ENCODE data around the gene STAG1.
"Not testable (repeated sequence)": the region's sequence is repeated elsewhere in the genome, so short reads cannot be mapped to it uniquely, and the experiment has no call there.

Gene STAG1

DNA sequence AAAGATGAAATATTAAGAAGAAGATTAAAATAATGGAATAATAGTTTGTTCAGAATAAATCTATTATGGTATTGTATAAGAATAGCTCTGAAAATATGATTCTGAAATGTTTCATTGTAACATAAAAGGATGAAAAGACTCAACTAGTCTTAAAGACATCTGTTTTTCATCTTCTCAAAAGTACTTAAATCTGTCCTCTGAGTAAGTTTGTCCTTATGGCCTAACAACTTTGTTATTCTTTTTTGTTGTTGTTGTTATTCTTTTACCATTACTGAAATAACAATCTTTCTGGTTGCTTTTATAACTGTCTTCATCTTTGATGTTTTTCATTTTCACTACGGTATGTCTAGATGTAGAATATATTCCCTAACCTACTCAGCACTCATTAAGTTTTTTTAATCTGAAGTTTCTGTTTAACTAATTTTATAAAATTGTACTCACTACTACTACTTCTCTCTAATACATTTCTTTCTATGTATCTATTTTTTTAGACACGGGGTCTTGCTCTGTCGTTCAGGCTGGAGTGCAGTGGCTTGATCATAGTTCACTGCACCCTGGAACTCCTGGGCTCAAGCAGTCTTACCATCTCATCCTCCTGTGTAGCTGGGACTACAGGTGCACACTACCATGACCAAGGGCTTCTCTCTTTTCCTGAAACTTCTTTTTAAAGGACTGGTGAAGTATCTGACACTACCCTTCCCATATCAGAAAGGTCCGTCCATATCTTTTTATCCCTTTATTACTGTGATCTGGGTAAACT, 261.4 kb downstream of the STAG1 start:
- DNase-seq: no peak

DNA sequence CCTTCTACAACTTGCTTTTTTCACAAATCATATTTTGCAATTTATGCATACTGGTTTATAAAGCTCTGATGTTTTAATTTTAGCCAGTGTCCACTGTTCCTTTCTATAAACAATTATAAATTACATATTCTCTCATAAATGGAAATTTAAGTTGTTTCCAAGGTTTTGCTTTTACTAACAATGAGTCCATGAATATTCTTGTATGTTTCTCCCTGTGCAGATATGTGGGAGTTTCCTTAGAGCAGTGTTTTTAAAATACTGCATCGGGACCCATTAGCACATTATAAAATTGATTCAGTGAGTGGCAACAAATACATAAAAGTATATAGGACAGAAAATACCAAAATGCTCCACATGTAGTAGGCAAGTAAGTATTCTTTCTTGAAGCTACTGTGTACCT, 266.4 kb downstream of the STAG1 start:
- DNase-seq: no peak

DNA sequence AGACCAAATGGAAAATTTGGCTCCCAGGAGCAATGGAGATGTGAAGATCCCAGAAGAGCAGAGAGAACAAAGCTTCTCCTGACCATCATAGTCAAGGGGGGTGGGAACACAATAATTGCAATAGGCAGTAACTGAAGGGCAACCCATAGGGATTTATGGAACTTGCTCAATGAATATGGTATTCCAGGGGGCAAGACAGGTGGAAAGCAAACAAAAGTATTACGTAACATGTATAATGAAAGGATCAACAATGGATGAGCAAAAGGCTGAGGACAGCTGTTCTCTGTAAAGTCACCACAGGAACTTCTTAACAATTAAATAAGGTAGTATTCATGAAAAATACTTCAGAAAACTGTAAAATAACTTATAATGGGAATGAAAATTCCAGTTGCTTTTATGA, 275.9 kb downstream of the STAG1 start:
- DNase-seq: no peak

DNA sequence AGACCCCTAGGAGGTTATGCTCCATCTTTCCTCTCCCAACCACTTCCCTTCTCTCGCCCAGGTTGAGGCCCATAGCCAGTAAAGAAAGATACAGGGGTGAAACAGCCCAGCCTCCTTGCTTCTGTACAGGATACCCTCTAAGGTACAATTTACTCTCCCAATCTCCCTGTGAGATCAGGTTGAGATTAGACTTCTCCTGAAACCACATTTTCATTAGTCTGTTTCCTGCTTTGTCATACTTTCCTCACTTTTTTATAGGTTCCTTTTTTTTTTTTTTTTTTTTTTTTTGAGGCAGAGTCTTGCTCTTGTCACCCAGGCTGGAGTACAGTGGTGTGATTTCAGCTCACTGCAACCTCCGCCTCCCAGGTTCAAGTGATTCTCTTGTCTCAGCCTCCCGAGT, 277.3 kb downstream of the STAG1 start:
- not testable (repeated sequence) for DNase-seq

DNA sequence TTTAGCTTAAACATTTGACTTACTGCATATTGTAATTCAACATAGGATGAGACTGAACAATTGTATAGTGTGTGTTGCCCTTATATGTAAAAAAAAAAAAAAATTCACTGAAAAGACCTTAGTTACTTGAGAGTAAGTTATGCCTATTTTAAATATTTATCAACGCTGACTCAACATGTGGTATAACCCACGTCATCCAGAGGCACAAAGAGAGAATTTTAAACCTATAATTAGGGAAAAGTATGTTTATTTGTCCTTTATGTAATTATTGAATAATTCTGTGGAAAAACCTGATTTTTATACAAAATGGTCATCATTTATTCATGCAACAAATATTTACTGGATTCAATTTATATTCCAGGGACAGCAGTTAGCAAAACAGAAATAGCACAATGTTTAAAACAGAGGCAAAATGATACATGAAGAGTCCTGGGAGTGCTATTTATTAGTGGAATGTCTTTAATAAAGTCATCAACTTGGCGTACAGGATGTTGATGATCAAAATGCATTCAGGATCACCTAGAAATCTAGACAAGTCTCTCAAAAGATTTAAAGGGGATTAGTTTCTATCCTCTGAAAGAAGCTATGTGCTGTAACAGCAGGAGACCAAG, 278.4 kb downstream of the STAG1 start:
- DNase-seq: no peak

DNA sequence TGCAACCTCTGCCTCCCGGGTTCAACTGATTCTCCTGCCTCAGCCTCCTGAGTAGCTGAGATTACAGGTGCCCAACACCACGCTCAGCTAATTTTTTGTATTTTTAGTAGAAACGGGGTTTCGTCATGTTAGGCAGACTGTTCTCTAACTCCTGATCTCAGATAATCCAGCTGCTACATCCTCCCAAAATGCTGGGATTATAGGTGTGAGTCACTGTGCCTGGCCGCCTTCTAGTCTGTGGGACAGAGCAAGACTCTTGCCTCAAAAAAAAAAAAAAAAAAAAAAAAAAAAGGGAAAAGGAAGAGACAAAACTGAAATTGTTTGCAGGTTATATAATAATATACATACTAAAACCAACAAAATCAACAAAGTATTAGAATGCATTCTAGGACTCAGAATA, 286.9 kb downstream of the STAG1 start:
- no peak for DNase-seq

DNA sequence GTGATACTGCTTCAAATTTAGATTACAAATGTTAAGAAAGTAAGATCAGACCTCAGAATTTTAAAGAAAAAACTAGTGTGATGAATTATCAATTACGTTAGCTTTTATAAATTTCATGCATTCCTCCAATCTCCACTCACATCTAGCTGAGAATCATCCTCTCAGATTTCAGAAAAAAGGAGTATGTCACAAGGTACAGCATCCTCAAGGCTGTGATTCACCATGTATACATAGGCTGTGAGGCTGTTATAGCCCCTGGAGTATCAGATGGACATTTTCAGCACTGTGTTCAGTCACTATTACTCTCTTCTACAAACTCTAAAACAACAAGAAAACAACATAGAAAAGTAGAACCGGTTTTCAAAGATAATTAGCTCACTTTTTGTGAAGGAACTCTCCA, 287.7 kb downstream of the STAG1 start:
- DNase-seq: no peak

DNA sequence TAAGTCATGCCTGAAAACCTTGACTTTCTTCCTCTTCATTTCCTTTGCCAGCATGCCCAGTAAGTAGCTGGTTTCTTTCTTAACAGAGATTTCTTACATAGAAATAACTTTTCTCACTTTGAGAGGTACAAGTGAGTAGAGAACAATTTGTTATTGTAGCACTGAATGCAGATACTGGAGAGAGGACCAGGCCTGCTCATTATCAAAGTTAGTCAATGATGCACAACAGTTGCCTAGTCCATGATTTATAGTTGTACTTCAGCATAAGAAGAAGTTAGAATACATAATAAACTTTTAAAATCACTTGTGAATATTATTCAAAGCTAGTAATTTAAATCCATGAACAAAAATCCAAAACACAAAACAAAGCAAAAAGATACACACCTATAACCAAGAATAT, 289.0 kb downstream of the STAG1 start:
- no peak for DNase-seq

DNA sequence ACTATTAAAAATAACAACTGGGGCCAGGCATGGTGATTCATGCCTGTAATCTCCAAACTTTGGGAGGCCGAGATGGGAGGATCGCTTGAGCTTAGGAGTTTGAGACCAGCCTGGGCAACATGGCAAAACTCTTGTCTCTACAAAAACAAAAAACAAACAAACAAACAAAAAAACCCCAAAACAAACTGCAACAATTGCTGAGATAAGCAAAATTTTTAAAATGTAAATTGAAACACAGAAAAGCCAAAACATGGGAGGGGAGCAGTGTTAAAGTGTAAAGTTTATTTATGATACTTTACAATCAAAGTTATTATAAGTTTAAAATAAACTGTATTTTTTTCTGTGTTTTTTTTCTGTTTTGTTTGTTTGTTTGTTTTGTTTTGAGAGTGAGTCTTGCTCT, 294.4 kb downstream of the STAG1 start:
- no peak for DNase-seq

DNA sequence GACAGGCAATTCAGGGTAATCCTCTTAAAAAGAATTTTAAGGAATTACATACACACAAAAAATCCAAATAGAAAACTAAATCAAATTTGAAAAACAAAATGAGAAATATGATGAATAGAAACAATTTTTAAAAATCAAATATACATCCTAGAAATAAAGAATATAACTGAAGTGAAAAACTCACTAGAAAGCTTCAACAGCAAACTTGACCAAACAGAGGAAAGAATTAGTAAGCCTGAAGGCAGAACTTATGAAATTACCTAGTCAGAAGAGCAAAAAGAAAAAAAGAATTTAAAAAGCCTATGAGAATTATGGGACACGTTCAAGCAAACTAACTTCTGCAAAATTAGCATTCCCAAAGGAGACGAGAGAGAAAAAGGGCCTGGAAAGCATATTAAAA, 296.0 kb downstream of the STAG1 start:
- no peak for DNase-seq

DNA sequence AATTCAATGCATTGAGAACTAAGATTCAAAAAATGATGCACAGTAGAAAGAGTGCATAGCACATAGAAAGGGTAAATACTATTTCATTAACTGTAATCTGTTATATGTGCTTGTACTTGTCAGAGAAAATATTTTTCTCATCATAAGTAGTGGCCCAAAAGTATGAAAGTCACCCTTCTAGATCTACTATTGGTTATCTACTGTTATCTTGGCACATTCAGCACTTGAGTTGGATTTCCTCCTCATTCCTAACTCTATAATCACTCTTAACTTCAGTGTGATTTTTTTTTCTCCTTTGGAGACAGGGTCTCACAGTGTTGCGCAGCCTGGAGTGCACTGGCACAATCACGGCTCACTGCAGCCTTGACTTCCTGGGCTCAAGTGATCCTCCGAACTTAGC, 307.6 kb downstream of the STAG1 start:
- no peak for DNase-seq

DNA sequence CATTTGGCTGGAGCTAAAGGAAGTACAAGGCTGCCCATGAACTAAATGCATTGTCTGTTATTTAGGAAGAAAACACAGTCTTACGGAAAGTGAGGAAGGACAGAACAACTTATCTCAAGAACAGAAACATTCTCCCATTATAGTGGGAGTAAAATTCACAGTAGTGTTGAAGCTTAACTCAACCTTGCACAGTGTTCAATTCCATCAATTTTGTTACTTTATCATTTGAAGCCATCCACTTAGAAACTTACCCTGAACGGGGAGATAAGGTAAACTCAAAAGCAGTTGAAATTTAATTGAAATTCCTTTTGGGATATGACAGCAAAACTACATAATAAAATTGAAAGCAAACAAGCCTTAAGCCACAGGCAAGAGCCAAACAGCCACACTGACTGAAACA, 315.1 kb downstream of the STAG1 start:
- DNase-seq: no peak

DNA sequence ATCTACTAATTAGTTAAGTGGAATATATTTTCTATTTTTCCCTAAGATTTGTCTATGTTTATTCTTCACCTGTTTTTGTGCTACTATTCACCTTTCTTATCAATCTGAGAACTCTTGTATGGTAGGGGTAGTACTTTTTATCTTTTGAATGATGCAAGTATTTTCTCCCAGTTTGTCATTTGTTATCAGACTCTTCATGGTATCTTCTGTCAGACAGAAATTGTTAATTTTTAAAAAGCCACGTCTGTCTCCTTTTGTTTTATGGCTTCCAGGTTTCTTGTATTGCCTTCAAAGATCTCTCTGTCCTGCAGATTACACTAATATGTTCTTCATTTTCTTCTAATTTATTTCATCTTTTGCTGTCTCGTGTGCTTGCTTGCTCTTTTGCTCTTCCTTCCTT, 317.7 kb downstream of the STAG1 start:
- no peak for DNase-seq

DNA sequence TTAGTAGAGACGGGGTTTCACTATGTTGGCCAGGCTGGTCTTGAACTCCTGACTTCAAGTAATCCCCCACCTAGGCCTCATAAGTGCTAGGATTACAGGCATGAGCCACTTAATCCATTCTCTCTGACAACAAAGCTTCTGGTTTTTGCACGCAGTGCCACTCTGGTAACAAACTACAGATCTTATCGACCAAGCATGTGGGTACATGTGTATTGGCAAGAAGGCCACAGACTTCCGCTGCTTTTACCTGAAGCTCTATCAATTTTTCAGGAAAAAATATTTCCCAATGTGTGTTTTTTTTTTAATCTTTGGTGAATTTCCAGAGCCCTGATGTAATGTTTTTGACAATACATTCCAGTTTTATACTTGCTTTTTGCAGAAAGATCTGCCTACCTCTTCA, 319.5 kb downstream of the STAG1 start:
- no peak for DNase-seq

DNA sequence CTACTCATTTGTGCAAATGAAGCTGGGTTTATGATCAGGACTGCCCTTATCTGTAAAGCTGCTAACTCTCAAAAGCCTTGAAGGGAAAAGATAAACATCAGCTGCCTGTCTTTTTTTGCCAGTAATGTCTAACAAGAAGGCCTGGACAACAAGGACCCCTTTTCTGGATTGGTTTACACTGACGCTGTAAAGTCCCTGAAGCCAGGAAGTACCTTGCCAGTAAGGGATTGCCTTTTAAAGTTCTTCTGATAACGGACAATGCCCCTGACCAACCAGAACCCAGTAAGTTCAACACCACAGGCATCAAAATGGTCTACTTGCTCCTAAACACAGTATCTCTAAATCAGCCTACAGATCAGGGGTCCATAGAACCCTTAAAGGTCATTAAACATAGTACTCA, 324.0 kb downstream of the STAG1 start:
- DNase-seq: no peak

DNA sequence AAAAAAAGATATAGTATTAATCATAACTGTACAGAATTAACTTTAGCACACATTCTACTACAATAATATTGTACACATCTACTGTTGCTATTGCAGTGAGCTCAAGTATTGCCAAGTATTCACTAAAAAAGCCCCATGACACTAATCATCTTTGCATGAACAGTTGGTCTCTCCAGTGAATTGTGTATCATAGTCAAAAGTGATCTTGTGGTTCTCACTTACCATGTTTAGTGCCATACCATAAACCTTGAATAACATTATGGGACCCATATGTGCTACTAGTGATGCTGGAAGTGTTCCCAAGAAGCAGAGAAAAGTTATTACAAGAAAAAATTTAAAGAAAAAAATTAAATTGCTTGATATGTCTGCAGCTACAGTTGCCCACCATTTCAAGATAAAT, 324.9 kb downstream of the STAG1 start:
- DNase-seq: no peak

DNA sequence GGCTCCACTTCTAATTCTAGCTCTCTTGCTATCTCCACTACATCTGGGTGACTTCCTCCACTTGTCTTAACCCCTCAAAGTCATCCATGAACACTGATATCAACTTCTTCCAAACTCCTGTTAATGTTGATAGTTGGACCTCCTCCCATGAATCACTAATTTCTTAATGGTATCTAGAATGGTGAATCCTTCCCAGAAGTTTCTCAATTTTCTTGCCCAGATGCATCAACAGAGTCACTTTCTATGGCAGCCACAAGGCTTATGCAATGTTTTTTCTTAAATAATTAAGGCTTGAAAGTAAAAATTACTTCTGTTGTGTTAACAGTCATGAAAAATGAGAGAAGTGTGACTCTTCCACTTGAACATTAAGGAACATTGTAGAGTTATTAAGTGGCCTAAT, 337.7 kb downstream of the STAG1 start:
- no peak for DNase-seq

DNA sequence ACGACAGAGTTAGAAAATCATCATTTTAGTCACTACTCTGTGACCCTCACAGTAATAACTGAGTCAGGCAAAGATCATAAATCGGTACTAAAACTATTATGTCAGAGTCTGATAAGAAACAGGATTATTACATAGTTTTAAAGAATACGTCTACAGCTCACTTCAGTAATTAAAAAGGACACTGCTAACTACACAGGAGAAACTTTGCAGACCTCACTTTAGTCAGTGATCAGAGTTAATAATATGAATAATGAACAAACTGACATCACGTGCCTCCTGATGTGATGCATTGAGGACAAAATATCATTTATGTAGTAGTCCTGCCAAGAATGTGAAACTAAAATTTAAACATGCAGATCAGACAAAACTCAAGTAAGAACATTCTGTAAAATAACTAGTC, 339.9 kb downstream of the STAG1 start:
- DNase-seq: no peak

DNA sequence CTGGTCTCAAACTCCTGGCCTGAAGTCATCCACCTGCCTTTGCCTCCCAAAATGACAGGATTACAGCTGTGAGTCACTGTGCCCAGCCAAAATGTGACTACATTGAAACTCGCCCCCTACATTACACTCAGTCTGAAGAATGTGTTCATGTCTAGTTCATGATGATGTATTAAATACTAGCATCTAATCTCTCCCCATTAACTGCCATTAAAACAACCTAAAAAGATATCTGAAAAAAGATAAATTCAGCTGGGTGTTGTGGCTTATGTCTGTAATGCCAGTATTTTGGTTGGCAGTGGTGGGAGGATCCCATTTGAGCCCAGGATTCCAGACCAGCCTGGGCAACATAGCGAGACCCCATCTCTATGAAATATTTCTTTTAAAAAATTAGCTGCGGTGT, 342.6 kb downstream of the STAG1 start:
- no peak for DNase-seq

DNA sequence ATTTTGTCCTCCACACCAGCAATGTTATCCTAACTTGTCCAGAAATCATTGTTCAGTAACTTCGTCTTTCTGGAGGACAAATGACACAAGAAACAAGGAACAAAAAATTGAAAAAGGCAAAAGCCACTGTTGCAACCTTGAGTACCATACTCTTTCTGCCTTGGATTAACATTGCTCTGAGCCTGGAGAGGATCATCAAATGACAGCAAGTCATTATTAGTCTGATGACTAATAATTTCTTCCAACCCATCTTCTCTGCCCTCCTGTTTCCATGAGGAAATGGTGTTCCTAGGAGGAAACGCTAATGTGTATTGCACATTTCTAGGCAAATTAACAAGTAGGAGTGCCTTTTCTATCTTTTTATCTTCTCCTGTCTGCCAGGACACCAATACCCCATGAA, 348.1 kb downstream of the STAG1 start:
- no peak for DNase-seq

DNA sequence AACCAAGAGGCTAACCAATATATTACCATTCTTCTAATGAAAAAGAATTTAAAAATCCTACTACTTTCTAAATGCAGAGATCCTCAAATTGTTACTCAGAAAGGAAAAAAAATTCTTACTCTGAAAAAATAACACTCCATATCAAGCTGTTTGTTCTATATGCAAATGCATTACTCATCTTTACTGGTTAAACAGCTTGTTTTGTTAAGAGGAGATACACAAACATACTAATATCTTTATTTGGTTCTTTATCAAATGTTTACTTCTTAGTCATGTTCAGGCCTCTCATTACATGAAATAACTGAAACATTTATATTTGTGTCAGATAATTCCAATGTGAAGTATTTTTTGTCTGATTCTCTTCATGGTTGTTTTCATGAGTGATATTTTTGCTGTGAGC, 355.3 kb downstream of the STAG1 start:
- no peak for DNase-seq

DNA sequence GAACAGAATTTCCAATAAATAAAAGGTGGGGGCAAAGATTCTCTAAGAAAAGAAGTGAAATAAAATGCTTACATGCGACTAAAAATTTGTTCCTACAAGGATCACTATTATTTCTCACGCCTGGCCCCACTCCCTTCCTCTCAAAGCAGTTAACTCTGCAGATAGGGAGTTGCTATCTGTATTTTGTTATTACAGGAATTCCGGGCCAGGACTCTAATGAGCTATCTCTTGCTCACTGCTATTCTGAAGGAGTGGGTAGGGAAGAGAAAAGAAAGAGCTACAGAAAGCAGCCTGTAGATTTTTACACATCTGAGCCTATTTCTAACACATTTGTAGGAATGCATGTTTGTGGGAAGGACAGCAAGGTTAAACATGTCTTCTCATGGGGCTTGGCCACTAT, 361.6 kb downstream of the STAG1 start:
- DNase-seq: no peak

DNA sequence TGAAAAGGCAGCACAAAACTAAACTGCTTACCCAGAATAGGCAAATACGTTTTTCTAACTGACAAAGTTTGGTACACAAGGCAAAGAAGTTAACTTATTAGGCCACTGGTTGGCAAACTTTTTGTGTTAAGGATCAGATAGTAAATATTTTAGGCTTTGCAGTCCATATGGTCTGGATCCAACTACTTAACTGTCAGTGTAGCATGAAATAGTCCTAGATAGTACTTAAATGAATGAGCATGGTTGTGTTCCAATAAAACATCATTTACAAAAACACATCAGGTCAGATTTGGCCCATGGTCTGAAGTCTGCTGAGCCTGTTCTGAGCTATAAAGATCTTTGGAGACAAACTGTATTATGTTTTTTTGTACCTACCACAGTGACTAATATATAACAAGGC, 365.1 kb downstream of the STAG1 start:
- no peak for DNase-seq

DNA sequence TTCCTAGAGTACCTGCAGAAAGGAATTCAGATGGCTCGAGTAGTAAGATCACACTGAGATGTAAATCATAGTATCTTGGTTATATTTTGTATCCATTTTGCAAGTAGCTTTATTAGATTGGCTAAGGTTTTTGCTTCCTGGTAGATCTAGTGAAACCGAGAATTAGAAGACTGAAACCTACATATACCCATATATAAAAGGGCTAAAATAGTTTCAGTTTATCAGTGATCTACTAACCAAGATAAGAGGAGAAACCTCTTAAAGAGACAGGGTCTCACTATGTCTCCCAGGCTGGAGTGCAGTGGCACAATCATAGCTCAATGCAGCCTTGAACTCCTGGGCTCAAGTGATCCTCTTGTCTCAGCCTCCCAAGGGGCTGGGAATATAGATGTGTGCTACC, 366.7 kb downstream of the STAG1 start:
- DNase-seq: no peak

DNA sequence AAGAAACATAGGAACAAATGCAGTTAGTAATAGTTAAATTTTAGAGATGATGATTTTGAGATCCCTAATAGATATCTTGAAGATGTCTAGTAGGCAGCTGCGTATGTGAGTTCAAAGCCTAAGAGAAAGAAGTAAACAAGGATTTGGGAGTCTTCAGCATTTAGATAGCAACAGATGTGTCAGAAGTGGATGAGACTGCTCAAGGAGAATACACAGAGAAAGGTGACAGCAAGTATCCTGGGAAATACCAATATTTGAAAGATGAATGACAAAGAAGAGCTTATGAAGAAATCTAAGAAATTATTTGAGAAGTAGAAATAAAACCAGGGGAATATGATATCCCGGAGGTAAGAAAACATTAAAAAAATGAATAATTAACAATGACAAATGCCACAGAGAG, 371.1 kb downstream of the STAG1 start:
- DNase-seq: no peak
